NCI-H1417 treated with DMSO at 0.1 percent for 48 hours (cell line): ENCODE results near the gene GPC3.

Experiments
- DNase-seq: peaks from one replicate; lab custom pipeline; 2025; lab: John Stamatoyannopoulos, UW

Gene GPC3

GRCh38 chrX:133884430-133885394, 100.7 kb downstream of the GPC3 start:
- no peak for DNase-seq

DNA sequence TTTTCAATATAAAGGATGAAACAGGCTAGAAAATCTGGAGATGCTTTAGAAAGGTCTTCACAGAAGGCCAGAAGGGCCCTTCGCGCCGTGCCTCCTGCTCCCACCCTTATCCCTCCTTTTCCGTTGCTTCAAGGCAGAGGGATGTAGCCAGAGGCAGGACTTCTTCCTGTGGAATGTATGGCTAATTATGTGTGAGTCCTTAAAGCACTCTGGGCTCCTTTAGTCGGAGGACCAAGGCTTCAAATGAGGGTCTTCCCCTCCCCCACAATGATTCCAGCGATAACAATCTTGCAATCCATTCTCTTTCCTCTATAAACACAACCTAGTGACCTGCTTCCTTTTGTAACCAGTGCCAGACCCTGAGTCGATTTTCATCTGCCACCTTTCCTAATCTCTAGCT, 103.5 kb downstream of the GPC3 start:
- DNase-seq: no peak

DNA sequence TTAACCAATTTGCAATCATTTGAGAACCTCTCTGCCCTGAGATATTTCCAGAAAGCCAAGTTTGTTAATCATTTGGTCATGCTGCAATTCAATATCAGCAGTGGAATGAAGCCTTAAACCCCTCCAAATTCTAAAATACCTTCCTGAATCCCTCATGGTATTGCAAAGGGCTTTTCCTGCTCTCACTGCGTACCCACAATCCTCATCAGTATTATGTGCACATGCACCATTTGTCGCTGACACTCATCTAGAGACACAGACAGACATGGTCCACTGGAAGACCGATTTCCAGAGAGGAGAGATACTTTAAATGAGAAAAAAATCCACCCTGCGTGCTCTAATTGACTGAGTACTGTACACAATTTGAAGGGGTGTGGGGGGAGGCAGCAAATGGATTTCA, 104.4 kb downstream of the GPC3 start:
- DNase-seq: no peak

DNA sequence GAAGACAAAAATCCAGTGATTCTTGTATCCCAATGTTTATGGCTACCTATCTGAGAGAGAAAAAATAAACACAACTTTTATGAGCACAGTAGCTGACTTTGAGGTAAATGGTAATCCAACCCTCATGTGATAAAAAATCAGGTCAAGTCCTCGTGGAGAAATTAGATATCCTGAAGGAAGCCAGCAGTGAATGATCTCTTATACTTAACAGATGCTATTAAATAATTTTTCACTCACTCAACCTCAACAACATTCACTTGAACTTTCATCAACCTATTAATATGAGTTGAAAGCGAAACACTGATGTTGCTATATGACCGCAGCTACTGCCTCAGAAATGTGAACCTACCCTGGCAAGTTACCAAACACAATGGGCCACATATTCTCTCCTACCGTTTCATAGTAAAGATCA, 105.4 kb downstream of the GPC3 start:
- no peak for DNase-seq

DNA sequence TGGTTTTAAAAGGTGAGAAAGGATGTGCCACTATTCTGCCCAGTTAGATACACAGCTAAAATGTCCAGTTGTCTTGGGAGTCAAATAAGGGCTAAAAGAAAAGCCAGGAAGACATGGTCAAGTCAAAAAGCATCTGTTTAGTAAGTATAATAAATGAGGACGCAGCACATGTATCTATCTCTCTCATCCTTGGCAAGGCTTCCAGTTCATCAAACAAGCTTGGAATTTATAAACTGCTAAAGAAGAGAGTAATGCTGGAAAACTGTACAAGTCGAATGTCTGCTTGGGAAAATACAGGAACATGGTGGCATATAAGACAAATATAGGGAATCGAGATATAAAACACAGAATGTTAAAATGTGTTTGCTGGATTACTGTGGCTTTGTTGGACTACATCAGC, 106.7 kb downstream of the GPC3 start:
- DNase-seq: no peak

DNA sequence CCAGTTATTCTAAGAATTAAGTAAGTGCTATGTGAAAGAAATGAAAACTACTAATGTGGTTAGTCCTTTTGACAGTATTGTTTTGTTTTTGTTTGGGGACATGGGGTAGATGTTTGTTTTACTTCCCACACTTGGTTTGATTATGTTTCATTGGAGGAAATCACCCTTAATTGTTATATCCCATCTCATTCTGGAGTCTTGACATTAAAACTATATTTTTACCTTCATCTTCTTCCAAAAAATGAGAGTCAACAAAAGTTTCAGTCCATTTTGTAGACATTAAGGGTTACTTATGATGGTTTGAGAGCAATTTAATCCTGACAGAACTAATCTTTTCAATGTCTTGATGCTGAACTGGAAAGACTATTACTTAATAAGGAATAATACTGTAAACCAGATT, 108.7 kb downstream of the GPC3 start:
- no peak for DNase-seq

GRCh38 chrX:133869270-133869669, 116.1 kb downstream of the GPC3 start:
- no peak for DNase-seq

- DNase-seq: no peak
Observed at GRCh38 chrX:133868682-133869081, 116.7 kb downstream of the GPC3 start.

DNA sequence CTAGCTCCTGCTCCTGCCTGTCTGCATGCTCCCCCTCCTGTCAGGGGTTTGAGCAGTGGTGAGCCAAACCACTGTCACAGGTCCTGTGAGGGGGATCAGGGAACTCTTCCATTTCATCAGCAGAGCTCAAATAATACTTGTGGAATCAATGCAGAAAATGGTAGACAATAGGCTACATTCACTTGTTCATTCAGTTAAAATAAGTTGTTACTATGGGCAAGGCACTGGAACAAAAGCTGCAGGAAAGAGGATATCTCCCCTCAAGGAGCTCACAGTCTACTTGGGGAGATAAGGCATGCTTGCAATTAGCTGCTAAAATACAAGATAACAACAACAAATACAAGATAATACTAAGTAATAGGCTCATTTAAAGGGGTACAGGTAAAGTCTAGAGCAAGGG, 117.1 kb downstream of the GPC3 start:
- DNase-seq: no peak

DNA sequence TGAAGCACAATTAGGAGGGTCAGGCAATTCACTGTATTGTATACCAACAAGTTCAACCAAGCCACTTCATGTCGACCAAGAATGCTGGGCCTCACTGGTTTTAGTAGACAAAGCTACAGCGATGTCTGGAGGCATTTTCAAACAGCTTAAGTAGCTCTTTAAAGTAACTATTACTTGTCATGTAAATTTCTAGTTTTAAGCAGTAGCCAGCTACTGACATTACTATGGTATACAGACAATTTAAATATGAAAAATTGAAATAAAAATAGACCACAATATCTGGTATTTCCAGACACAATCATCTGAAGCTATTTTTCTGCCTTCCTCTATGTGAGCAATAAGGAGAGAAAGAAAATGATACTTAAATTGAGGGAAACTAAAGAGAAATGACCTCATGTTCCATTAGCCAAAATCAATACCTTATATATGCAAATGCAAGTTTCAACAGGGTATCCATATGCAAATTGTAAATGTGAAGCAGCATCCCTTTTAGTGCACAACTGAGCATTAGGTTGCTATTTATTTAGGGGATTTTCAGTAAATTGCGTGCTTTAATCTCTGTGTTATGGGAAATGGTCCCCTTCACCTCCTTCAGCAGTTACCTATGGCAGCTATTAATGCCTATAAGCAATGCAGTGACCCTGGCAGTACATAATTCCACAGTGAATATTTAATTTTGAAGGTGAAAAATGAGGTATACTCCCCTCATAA, 119.5 kb downstream of the GPC3 start:
- DNase-seq: no peak

- no peak for DNase-seq
Observed at GRCh38 chrX:133864236-133864635, 121.2 kb downstream of the GPC3 start.

- DNase-seq: no peak
Observed at GRCh38 chrX:133859860-133860259, 125.5 kb downstream of the GPC3 start.

- DNase-seq: no peak
Observed at GRCh38 chrX:133859336-133859735, 126.1 kb downstream of the GPC3 start.

DNA sequence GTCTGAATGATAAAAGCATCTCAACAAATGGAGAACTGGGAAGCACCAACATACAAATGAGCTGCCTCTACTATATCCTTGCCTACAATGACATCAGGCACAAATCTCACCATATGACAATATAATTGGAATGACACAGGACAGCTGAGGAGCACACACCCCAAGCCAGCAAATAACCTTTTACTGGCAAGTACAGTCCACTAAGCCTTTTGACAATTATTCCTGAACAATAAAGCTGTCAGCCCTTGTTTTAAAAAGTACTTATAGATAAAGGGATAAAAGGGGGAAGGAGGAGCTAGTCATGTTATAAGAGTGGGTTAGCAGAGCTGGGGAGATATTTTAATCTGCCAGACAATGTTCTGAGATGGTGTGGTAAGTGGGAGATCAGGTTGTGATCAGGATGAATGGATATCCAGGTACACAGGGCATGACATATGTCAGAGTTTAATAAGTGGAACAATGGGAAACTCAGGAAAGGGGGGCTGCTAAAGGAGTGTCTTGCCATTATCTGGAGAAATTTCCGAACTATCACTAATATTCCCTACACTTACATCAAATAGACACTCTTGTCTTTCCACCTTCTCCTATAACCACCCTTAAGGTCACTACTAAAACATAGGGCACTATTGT, 127.6 kb downstream of the GPC3 start:
- DNase-seq: no peak

- DNase-seq: no peak
Observed at GRCh38 chrX:133856819-133857218, 128.6 kb downstream of the GPC3 start.

GRCh38 chrX:133854290-133854689, 131.1 kb downstream of the GPC3 start:
- DNase-seq: no peak

DNA sequence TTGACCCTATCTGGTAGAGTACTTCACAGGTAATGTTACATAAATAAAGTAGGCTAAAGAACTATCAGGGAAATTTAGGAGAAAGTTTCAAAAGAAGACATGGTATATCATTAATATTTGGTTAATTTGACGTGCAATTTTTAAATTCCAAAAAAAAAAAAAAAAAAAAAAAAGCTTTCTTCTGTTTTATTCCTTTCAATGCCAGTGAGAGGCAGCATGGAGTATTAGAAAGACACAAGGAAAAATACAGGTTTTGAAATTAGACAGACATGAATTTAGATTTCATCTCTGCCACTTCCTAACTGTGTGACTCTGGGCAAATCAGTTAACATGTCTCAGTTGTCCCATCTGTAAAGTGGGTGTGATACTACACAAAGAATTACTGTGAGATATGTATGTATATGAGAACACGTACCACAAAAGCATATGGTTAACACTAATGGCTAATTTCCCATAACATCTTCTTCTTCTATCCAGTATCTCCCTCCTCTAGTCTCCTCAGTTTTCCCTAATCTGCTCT, 132.5 kb downstream of the GPC3 start:
- no peak for DNase-seq

- no peak for DNase-seq
Observed at GRCh38 chrX:133852401-133852800, 133.0 kb downstream of the GPC3 start.

- DNase-seq: no peak
Observed at GRCh38 chrX:133850399-133850798, 135.0 kb downstream of the GPC3 start.

DNA sequence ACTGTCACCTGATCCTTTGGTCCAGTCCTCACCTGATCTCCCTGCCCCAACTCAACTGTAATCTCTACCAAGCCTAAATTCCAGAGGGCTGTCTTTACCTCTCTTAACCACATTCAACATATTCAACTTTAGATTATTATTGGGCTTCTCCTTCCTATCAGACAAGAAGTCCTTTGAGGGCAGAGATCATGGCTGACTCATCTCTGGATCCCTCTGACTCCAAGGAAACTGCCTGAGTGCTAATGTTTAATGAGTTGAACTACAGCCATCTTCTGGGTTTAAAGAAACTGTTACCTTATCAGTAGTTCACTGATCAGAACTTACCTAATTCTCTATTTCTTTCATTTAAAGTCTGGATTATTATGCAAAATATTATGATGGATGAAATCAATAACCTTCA, 135.7 kb downstream of the GPC3 start:
- DNase-seq: no peak

DNA sequence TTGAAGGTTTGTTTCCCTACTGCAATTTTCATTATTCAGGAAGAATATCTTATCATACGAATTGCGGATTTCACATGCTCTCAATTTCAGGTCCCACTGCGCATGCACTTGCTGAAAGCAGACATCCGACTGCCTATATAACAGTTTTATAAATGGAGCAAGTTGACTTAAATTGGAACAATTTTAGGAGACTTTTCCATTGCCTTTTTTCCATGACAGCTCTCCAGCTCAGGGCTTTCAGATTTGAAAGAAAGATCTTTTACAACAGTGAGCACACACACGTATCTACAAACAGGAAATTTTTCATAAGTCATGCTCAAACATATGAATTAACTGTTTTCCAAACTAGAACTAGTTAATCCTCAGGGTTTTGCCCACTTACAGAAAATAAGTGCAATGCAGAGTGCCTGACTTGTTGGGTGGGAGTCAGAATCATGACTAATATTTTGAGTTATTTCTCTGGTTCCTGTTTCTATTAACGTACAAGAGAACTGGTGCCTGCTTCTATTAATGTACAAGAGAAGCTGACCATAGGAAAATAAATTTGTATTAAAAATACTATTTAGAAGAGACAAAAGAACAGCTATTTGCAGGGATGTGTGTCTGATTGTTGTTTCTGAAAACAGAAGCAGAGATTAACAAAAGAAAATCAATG, 137.9 kb downstream of the GPC3 start:
- DNase-seq: no peak

- DNase-seq: no peak
Observed at GRCh38 chrX:133846311-133846710, 139.1 kb downstream of the GPC3 start.
